Loucy (cell line): ENCODE measurements around the gene GRAMD1C.

Source experiments
- H2AFZ ChIP-seq: fragments of 200-600 bp; sonication (generic); 2 replicates; pipeline ENCODE4 v1.6.0; 2016; ENCODE audit warnings: antibody characterized with exemption, mild to moderate bottlenecking, low read length, moderate library complexity
- H3F3A ChIP-seq: fragments of 200-600 bp; 2 replicates; pipeline ENCODE4 v1.6.0; 2016; ENCODE audit warnings: antibody characterized with exemption, low read depth, mild to moderate bottlenecking
- H3K27me3 ChIP-seq: fragments of 200-600 bp; sonication (generic); 2 replicates; pipeline ENCODE4 v1.6.1; 2014; ENCODE audit warnings: low read length, mild to moderate bottlenecking; ENCODE audit not compliant: insufficient read depth, poor library complexity, severe bottlenecking
- H3K36me3 ChIP-seq: fragments of 200-600 bp; sonication (generic); 2 replicates; pipeline ENCODE4 v1.6.1; 2016; ENCODE audit warnings: low read length; ENCODE audit not compliant: insufficient read depth
- H3K4me1 ChIP-seq: fragments of 200-600 bp; sonication (generic); 2 replicates; pipeline ENCODE4 v1.5.1; 2014; ENCODE audit warnings: low read length, mild to moderate bottlenecking; ENCODE audit not compliant: insufficient read depth, poor library complexity, severe bottlenecking
- H3K4me2 ChIP-seq: fragments of 200-600 bp; sonication (generic); 2 replicates; pipeline ENCODE4 v1.6.0; 2014; ENCODE audit warnings: antibody characterized with exemption, low read length, low read depth, mild to moderate bottlenecking; ENCODE audit not compliant: poor library complexity, severe bottlenecking
- H3K4me3 ChIP-seq: fragments of 200-600 bp; sonication (generic); 2 replicates; pipeline ENCODE4 v1.5.1; 2014; ENCODE audit warnings: low read length, mild to moderate bottlenecking, mixed read lengths; ENCODE audit not compliant: poor library complexity, severe bottlenecking
- H3K79me2 ChIP-seq: fragments of 200-600 bp; sonication (generic); 2 replicates; pipeline ENCODE4 v1.6.1; 2014; ENCODE audit warnings: low read length; ENCODE audit not compliant: insufficient read depth
- H3K9ac ChIP-seq: fragments of 200-600 bp; sonication (generic); 2 replicates; pipeline ENCODE4 v1.6.0; 2014; ENCODE audit warnings: mild to moderate bottlenecking, low read depth, low read length, moderate library complexity; ENCODE audit not compliant: poor library complexity, severe bottlenecking
- H3K9me2 ChIP-seq: fragments of 200-600 bp; sonication (generic); replicated peaks from 2 replicates; pipeline ENCODE4 v1.6.1; 2016; ENCODE audit warnings: low read depth, low read length, mixed read lengths
- H3K9me3 ChIP-seq: fragments of 200-600 bp; sonication (generic); 2 replicates; pipeline ENCODE4 v1.6.1; 2014; ENCODE audit warnings: mild to moderate bottlenecking, antibody characterized with exemption, low read length, low read depth; ENCODE audit not compliant: insufficient read depth
- H4K20me1 ChIP-seq: fragments of 200-600 bp; sonication (generic); 2 replicates; pipeline ENCODE4 v1.6.0; 2014; ENCODE audit warnings: antibody characterized with exemption, low read length, mild to moderate bottlenecking; ENCODE audit not compliant: insufficient read depth, poor library complexity, severe bottlenecking
- CTCF ChIP-seq: fragments of 200-600 bp; sonication (generic); conservative IDR thresholded peaks from 2 replicates; pipeline ENCODE4 v1.5.1; 2014; ENCODE audit warnings: mild to moderate bottlenecking, antibody characterized with exemption, low read length
- EZH2phosphoT487 ChIP-seq: fragments of 200-600 bp; IDR thresholded peaks from 2 replicates; pipeline ENCODE4 v1.6.1; 2018; ENCODE audit warnings: antibody characterized with exemption, mild to moderate bottlenecking, moderate library complexity, borderline replicate concordance

Gene GRAMD1C

GRCh38 chr3:113873814-113874526 lies 35.4 kb downstream of the GRAMD1C start:
- no peaks in the 10 kb centered on the region for H3K9me3 ChIP-seq
- H3K27me3 ChIP-seq, result no peaks in the 10 kb centered on the region
- no peak overlapping the region for H2AFZ ChIP-seq
- H4K20me1 ChIP-seq, result no peaks in the 10 kb centered on the region
- no peak overlapping the region for H3K9ac ChIP-seq
- H3F3A ChIP-seq, result no peaks in the 10 kb centered on the region
- H3K4me3 ChIP-seq, result no peak overlapping the region
- no peaks in the 10 kb centered on the region for H3K79me2 ChIP-seq
- H3K4me2 ChIP-seq, result no peak overlapping the region
- no peaks in the 10 kb centered on the region for H3K4me1 ChIP-seq
- H3K36me3 ChIP-seq, result no peaks in the 10 kb centered on the region
- TF ChIP-seq CTCF, result no peak
- TF ChIP-seq EZH2phosphoT487, result no peak
- no peaks in the 10 kb centered on the region for H3K9me2 ChIP-seq

- H3K4me1 ChIP-seq, result no peaks in the 10 kb centered on the region
- no peaks in the 10 kb centered on the region for H3K9me2 ChIP-seq
- no peaks in the 10 kb centered on the region for H3K79me2 ChIP-seq
- no peaks in the 10 kb centered on the region for H4K20me1 ChIP-seq
- no peak for TF ChIP-seq EZH2phosphoT487
- TF ChIP-seq CTCF, result no peak
- no peaks in the 10 kb centered on the region for H3K27me3 ChIP-seq
- no peaks in the 10 kb centered on the region for H3K9me3 ChIP-seq
- H3K4me3 ChIP-seq, result no peak overlapping the region
- no peaks in the 10 kb centered on the region for H3F3A ChIP-seq
- no peak overlapping the region for H3K4me2 ChIP-seq
- no peaks in the 10 kb centered on the region for H3K36me3 ChIP-seq
- no peak overlapping the region for H2AFZ ChIP-seq
- no peak overlapping the region for H3K9ac ChIP-seq
Measured at GRCh38 chr3:113878403-113878802, 39.8 kb downstream of the GRAMD1C start.

GRCh38 chr3:113885050-113885449 lies 46.5 kb downstream of the GRAMD1C start:
- Histone ChIP-seq H2AFZ (no peak overlapping the region), H3K4me2 (no peak overlapping the region), H3K9me2 (no peaks in the 10 kb centered on the region), H3K4me1 (no peaks in the 10 kb centered on the region), H3K4me3 (no peak overlapping the region), H4K20me1 (no peaks in the 10 kb centered on the region), H3F3A (no peaks in the 10 kb centered on the region), H3K36me3 (no peaks in the 10 kb centered on the region), H3K79me2 (no peaks in the 10 kb centered on the region), H3K9me3 (no peaks in the 10 kb centered on the region), H3K9ac (no peak overlapping the region), H3K27me3 (no peaks in the 10 kb centered on the region)
- TF ChIP-seq CTCF (no peak), EZH2phosphoT487 (no peak)
